ENCODE measurements around the gene SPAG16. TPM values are rescaled to one million over a fixed set of nuclear protein-coding genes. Genes with fewer than 3 reads are reported as not detected.

Gene SPAG16
- total RNA-seq, 4 donors from 2014 or later = 1.1 to 8.8 (median 6.3) TPM

GRCh38 chr2:213609570-213610170, 325.4 kb downstream of the SPAG16 start:
- no peak for ATAC-seq
- Histone ChIP-seq H3K27ac (no peak overlapping the region), H3K27me3 (no peaks in the 10 kb centered on the region), H3K4me3 (no peak overlapping the region), H3K4me1 (no peaks in the 10 kb centered on the region), H3K36me3 (no peaks in the 10 kb centered on the region), H3K9me3 (no peaks in the 10 kb centered on the region)
- intact Hi-C loops (cut with DNase I; ENCODE audit: low total_unique reads) (no loop called here), in situ Hi-C loops (cut with MboI; ENCODE audit: low sequenced_read_pairs in 4 of 4) (no loop called here)
- no peak for DNase-seq
- no peak for TF ChIP-seq CTCF (IDR thresholded peaks at IDR 0.05 in 4 of 5, conservative IDR thresholded peaks at IDR 0.05 in 1 of 5)
- TF ChIP-seq POLR2A (IDR thresholded peaks at IDR 0.05) = no peak

- H3K27ac ChIP-seq = no peak overlapping the region
- H3K27me3 ChIP-seq = no peaks in the 10 kb centered on the region
- intact Hi-C loops (cut with DNase I; ENCODE audit: low total_unique reads) (no loop called here), in situ Hi-C loops (cut with MboI; ENCODE audit: low sequenced_read_pairs in 4 of 4) (no loop called here)
- no peak overlapping the region for H3K4me3 ChIP-seq
- TF ChIP-seq CTCF (IDR thresholded peaks at IDR 0.05 in 4 of 5, conservative IDR thresholded peaks at IDR 0.05 in 1 of 5) (no peak), POLR2A (IDR thresholded peaks at IDR 0.05) (no peak)
- DNase-seq = no peak
- no peaks in the 10 kb centered on the region for H3K4me1 ChIP-seq
- ATAC-seq = no peak
- no peaks in the 10 kb centered on the region for H3K9me3 ChIP-seq
- H3K36me3 ChIP-seq = no peaks in the 10 kb centered on the region
These were observed 342.9 kb downstream of the SPAG16 start for GRCh38 chr2:213627054-213627710.

- in situ Hi-C loops (cut with MboI; ENCODE audit: low sequenced_read_pairs in 4 of 4) = no loop called here
- Histone ChIP-seq H3K9me3 (no peaks in the 10 kb centered on the region), H3K36me3 (no peaks in the 10 kb centered on the region), H3K4me3 (no peak overlapping the region), H3K27ac (no peak overlapping the region), H3K4me1 (no peaks in the 10 kb centered on the region), H3K27me3 (no peaks in the 10 kb centered on the region)
- DNase-seq (no peak), ATAC-seq (no peak)
- no peak for TF ChIP-seq CTCF (IDR thresholded peaks at IDR 0.05 in 4 of 5, conservative IDR thresholded peaks at IDR 0.05 in 1 of 5)
- no peak for TF ChIP-seq POLR2A (IDR thresholded peaks at IDR 0.05)
- intact Hi-C loops (cut with DNase I; ENCODE audit: low total_unique reads) = no loop called here
These were observed 343.7 kb downstream of the SPAG16 start for GRCh38 chr2:213627835-213628460.

GRCh38 chr2:213640738-213641425, 356.6 kb downstream of the SPAG16 start:
- Histone ChIP-seq H3K9me3 (no peaks in the 10 kb centered on the region), H3K27me3 (no peaks in the 10 kb centered on the region), H3K4me3 (no peak overlapping the region), H3K4me1 (no peaks in the 10 kb centered on the region), H3K36me3 (no peaks in the 10 kb centered on the region), H3K27ac (no peak overlapping the region)
- intact Hi-C loops (cut with DNase I; ENCODE audit: low total_unique reads) = no loop called here
- in situ Hi-C loops (cut with MboI; ENCODE audit: low sequenced_read_pairs in 4 of 4) = no loop called here
- ATAC-seq = no peak
- no peak for DNase-seq
- no peak for TF ChIP-seq CTCF (IDR thresholded peaks at IDR 0.05 in 4 of 5, conservative IDR thresholded peaks at IDR 0.05 in 1 of 5)
- TF ChIP-seq POLR2A (IDR thresholded peaks at IDR 0.05) = no peak
